ENCODE measurements around the gene ATF6B. TPM values are rescaled to one million over a fixed set of nuclear protein-coding genes. Genes with fewer than 3 reads are reported as not detected.

The ATF6B gene
- total and polyA plus RNA-seq, 2 of the 13 experiments (the other 11 are each of a cell fraction or from before 2014, with no cell fraction given) = 18.1 to 44.0 TPM

- TF ChIP-seq ZBTB40 (IDR thresholded peaks at IDR 0.05) = no peak
- no peak; the same call in 1 of the 2 replicates for TF ChIP-seq ZBTB40 (CRISPR knock-in tag; IDR thresholded peaks at IDR 0.05)
- 0 out of 2 replicates have a peak, but pooled peaks have one; percentile 53 for TF ChIP-seq ZBTB10 (CRISPR knock-in tag; IDR thresholded peaks at IDR 0.05; ENCODE audit: borderline replicate concordance)
- TF ChIP-seq ZNF510 (CRISPR knock-in tag; IDR thresholded peaks at IDR 0.05; ENCODE audit: low read depth) = peak; percentile 60; the same call in 1 of the 2 replicates
- peak; percentile 96 for TF ChIP-seq ATF1 (CRISPR knock-in tag; IDR thresholded peaks at IDR 0.05)
- no peak for TF ChIP-seq MZF1 (CRISPR knock-in tag; IDR thresholded peaks at IDR 0.05; ENCODE audit: borderline replicate concordance)
- TF ChIP-seq CREM (IDR thresholded peaks at IDR 0.05) = peak; percentile 98
- peak; percentile 88 for TF ChIP-seq CREM (CRISPR knock-in tag; IDR thresholded peaks at IDR 0.05)
- TF ChIP-seq ZNF737 (CRISPR knock-in tag; IDR thresholded peaks at IDR 0.05; ENCODE audit: borderline replicate concordance) = no peak
- peak; percentile 58; the same call in 1 of the 2 replicates for TF ChIP-seq SMAD3 (CRISPR knock-in tag; IDR thresholded peaks at IDR 0.05)
- TF ChIP-seq NFE2 (CRISPR knock-in tag; IDR thresholded peaks at IDR 0.05) = no peak
- TF ChIP-seq, protein P1, sequence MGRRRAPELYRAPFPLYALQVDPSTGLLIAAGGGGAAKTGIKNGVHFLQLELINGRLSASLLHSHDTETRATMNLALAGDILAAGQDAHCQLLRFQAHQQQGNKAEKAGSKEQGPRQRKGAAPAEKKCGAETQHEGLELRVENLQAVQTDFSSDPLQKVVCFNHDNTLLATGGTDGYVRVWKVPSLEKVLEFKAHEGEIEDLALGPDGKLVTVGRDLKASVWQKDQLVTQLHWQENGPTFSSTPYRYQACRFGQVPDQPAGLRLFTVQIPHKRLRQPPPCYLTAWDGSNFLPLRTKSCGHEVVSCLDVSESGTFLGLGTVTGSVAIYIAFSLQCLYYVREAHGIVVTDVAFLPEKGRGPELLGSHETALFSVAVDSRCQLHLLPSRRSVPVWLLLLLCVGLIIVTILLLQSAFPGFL (CRISPR knock-in tag; IDR thresholded peaks at IDR 0.05) = 0 out of 2 replicates have a peak, but pooled peaks have one; percentile 69
- peak; percentile 41; the same call in 1 of the 2 replicates for TF ChIP-seq KDM4B (CRISPR knock-in tag; IDR thresholded peaks at IDR 0.05)
- TF ChIP-seq NR3C1 (CRISPR knock-in tag; IDR thresholded peaks at IDR 0.05) = no peak
- TF ChIP-seq RAD51 (IDR thresholded peaks at IDR 0.05; ENCODE audit: borderline replicate concordance) = no peak
- TF ChIP-seq ZNF256 (CRISPR knock-in tag; conservative IDR thresholded peaks at IDR 0.05) = peak; percentile 78
- peak; percentile 78 for TF ChIP-seq ZBTB42 (CRISPR knock-in tag; IDR thresholded peaks at IDR 0.05)
These were observed 25.8 kb upstream of the ATF6B start, which contains the start of gene PPT2 (continued) for GRCh38 chr6:32153564-32154513.

Measured in HepG2 (cell line).